HG02623 (cell line): ENCODE measurements around the gene EDNRA.

ENCODE experiments used
- ATAC-seq: cut with Tn5 transposase; IDR thresholded peaks from one replicate; pipeline ENCODE4 v1.9.1; 2021; ENCODE audit warnings: moderate library complexity; ENCODE audit not compliant: unreplicated experiment

Gene EDNRA

DNA sequence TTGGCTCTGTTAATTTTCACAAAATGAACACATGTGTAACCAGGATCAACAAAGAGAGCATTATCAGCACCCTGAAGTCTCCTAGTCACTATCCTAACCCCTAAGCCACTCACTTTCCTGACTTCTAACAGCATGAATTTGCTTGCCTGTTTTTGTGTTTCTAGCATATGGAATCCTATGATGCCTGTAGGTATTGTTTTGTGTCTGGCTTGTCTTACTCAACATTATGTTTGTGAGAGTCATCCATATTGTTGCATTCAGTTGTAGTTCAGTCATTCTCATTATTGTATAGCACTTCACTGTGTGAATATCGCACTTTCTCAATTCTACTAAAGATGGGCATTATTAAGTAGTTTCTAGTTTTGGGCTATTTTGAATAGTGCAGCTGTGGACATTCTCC is 15.6 kb downstream of the EDNRA start:
- no peak for ATAC-seq

DNA sequence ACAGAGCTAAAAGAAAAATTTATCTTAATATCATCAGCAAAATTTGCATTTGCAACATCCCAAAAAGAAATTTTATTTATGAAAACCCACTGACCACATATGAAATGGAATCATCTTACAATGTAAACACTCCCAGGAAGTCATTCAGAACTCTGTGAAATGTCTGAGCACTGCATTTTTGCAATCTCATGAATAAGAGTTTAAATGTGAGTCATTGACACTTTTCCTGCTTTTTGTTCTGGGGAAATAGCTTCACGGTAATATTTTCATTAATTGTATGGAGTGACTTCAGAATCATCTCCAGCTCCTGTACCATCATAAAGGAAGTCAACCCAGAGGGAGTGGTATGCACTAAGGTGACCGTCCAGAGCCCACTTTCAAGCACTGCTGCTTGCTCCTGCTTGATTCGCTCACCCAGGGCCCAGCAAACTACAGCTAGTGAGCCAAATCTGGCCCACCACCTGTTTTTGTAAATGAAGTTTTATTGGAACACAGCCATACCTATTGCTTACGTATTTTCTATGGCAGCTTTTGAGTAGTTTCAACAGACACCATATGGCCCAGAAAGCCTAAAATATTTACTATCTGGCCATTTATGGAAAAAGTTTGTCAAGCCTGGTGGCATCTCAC is 17.2 kb downstream of the EDNRA start:
- no peak for ATAC-seq

DNA sequence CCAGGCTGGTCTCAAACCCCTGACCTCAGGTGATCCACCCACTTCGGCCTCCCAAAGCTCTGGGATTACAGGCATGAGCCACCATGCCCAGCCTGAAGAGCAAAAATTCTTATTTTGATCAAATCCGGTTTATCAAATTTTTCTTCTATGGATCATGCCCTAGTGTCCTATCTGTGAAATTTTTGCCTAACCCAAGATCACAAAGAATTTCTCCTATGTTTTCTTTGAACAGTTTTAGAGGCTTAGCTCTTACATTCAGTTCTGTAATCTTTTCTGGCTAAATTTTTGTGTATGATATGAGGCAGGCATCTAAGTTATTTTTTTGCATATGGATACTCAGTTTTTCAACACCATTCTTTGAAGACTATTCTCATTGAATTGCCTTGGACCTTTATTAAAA is 27.4 kb downstream of the EDNRA start:
- ATAC-seq, result no peak

DNA sequence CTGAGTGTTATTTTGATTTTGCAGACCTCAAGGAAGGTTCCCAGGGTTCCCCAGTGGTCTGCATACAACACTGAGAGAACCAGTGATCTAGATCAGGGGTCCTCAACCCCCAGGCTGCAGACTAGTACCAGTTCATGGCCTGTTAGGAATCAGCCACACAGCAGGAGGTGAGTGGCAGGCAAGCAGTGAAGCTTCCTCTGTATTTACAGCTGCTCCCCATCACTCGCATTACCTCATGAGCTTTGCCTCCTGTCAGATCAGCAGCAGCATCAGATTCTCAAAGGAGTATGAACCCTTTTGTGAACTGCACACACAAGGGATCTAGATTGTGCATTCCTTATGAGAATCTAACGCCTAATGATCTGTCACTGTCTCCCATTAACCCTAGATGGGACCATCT is 28.5 kb downstream of the EDNRA start:
- no peak for ATAC-seq

DNA sequence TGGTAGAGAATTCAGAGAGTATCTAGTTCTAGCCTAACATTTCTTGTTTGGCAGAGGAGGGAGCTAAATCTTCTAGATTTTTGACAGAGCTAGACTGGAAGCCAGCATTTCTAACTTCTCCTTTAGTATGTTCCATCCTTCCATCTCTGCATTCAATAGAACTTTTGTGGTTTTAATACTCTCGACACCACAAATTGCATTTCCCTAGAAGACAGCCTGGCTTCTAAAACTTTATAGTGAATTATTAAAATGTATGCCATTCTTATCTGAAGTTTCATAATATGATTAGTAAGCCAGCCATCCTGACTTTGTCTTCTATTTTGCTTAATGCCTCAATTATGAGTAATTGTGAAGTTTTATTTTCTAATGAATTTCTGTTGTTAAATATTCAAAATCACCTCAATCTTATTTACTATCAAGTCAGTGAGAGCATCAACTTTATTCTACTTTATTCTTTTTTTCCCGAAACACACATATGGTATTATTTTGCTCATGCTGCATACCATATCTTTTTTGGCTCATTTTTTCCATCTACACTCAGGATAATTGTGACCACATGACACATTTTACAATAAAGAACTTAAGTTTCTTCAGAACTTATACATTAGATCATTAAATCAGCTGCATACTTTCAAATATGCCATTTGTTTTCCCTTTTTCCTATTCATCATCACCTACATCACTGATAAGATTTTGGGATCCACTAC is 30.2 kb downstream of the EDNRA start:
- no peak for ATAC-seq

DNA sequence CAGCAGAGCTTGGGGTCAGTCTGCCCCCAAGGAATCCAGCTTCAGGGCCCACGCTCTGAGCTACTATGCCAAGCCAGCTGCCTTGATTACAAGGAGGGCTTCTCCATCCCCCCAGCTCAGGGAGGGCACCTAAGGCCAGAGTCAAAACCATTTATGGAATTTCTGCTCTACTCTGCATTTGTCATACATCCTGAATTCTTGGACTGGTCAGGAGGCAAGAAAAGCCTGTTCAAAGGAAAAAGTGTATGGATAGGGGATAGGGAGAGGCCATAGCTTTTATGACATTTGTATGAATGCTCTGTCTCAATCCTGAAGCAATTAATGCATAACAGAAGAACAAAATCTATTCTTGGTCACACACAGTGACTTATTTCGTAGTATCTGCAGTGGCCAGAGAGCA is 32.2 kb downstream of the EDNRA start:
- no peak for ATAC-seq

DNA sequence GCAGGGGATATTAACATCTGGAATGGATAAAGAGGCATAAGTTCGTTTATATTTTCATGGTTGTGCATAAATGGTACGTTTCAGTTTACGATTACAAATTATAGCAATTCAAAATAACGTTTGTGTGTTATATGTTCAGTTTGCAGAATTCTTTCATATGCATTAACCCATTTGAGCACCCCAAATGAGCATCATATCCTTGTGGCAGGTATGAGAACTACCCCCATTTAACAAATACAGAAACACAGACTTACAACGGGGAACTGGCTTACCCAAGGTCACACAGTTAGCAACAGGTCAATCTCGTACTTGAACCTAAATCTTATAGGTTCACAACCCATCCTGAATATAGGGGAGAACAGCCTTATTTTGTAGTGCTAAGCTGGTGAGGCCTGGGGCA is 33.1 kb downstream of the EDNRA start:
- no peak for ATAC-seq

DNA sequence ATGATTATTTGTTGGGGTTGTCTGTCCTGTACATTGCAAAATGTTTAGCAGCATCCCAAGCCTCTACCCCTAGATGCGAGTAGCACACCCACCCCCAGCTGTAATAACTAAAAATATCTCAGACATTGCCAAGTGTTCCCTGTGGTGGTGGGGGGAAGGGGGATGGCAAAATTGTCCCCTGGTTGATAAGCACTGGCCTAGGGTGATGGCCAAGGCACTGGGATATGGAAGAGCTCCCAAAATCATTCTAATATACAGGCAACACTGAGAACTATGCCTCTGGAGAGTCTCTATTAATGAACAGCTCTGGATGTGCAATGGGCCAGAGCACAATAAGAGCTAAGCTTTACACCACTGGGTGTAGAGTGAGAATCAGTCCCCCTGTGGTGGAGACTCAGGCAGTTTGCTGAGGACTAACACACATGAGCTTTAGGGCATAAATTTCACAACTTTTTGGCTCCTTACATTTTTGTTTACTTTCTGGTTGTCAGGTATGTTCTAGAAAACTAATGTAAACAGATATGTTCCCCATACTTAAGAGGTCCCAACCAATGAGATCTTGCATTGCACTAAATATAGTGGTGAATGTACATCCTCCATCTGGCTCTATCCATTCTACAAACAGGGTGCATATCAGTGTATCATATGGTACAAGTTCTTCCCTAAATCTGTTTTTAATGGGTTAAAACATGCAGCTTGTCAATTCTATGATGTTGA is 34.5 kb downstream of the EDNRA start:
- no peak for ATAC-seq

DNA sequence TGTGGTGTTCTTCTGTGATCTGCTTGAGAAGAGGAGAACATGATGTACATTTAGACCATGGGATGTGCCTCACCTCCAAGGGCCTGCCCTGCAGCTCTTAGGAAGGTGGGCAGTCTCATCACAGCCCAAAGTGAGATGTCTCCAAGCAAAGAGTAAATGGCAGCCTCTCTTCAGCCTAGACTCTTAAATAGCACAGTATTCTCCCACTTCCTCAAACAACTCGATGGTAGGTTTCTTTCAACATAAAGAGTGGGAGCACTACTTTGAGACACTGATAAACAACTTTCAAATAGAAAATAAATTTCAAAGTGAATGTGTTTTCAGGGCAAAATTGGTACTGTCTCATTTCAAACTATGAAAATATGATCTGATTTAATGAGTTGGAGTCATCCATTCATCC is 35.2 kb downstream of the EDNRA start:
- no peak for ATAC-seq

DNA sequence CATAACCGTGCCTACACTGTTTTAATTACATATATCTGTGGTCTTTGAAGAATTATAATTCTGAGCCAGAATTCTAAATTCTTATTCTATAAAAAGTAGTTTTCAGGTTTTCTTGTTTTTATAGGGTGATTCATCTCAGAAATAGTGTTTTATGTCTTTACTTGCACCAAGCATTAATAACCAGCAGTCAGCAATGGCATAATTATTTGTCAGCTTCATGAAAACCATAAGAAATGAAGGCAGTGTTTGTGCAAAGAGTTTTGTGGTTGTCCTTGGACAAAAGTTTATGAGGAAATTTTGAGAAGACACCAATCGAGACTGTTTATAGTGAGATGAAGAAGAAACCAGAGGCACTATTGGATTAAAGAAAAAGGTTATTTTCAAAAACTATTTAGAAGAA is 37.2 kb downstream of the EDNRA start:
- ATAC-seq, result no peak

DNA sequence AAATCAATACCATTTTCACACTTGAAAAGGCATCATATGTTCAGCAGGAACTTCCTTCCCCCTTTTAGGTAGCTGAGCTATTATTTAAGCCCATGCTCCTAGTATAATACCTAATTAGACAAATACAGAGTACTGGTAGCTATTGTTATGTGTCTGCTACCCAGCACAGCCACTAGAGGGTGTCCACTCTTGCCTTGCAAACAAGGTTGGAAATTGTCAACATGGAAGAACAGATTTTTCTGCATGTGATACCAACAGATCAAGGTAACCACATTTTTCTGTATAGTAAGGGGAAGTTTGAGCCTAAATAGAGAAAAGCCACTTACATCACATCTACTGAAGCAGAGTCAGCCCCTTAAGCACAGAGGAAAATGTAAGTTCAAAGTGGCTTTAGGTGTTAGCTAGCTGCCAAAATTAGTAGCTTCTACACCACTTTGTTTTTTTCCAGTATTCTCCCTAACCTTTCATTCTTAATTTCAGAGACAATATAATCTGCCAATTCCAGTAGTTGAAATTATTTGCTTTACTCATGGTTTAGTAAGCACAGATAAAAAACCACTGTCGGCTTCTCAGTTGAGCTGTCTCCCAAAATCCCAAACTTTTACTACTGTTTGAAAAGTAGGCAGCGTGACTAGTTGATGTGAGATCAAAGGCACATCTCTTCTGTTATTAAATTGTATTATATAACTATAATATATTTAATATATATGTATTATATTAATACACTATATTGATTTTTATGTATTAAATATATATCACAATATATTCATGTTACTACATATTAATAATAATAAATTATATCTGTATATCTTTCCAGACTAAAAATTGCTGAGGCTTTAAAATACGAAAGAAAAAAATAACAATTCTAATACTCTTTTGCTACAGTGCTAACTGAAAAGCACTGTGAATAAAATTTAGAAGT is 38.2 kb downstream of the EDNRA start:
- ATAC-seq, result peak; percentile 98

DNA sequence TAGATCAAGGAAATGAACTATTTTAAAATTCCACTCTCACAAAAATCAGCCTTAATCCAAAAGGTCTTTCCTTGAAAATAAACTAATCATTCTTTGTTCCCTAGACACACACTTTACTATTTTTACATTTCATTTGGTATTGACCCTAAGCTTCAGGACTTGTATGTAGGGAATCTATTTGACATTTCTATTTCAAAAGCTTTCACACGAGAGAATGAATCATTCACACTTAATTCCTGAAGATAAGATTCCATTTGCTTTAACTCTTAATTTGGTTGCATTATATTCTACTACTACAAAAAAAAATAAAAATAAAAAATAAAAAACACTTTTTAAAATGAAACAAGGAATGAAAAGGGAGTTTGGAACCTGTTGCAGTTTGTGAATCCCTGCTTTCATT is 43.7 kb downstream of the EDNRA start:
- ATAC-seq, result no peak

DNA sequence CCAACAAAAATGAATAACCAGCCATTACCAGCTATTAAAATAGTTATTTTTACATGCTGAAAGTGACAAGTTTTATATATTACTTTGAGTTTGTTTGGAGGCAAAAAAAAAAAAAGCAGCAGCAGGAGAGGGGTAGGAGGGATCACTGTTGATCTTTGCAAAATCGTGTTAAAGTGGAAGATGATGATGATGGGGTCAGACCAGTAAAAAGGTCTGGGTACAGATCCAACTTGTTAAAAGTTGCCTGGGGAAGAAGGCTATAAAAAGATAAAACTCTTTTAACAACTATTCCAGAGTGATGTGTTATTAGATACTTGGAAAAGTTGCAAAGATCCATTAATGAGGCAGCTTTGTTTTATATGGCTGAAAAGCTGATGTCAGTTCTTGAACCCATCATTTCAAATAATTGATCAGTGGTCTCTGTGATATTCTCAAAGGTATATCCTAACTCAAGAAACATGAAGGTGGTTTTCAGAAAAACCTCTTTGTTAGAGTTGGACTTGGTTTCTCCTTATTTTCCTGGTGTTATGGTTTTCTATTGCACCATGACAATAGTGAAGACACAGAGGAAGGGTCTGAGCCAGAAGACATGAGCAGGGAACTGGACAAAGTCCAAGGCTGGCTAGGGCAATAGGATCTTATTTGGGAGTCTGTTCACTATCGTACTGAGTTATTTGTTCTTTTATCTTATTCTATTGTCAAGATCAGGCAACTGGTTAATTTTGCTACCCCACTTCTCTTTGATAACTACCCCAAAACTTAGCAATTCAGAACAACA is 44.8 kb downstream of the EDNRA start:
- no peak for ATAC-seq

DNA sequence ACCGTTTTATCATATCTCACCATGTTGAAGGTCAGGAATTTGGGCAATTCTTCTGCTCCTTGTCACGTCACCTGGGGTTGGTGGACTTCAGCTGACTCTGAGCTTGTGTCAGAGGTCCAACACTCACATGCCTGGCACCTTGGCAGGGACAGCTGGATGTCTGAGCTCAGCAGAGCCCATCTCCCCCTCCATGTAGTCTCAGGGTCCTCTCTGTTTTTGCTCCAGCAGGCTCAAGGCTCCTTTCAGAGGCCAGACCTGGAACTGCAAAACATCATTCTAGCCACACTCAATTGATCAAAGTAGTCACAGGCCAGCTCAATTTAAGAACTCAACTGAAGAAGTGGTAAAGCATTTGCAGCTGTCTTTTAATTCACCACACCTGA is 45.4 kb downstream of the EDNRA start:
- ATAC-seq, result no peak

DNA sequence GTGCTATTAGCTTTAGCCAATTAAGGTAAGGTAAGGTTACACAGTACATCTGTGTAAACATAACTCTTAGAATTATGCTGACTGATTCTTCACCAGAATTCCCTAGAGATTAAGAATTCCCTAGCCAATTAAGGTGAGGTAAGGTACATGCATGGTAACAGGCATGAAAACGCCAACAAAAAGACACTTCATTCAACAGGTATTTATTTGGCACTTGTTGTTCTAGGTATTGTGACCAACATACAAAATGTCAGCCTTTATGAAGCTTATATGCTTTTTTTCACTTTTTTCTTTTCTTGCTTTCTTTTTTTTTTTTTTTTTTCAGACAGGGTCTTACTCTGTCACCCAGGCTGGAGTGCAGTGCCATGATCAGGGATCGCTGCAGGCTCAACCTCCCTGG is 47.2 kb downstream of the EDNRA start:
- no peak for ATAC-seq

DNA sequence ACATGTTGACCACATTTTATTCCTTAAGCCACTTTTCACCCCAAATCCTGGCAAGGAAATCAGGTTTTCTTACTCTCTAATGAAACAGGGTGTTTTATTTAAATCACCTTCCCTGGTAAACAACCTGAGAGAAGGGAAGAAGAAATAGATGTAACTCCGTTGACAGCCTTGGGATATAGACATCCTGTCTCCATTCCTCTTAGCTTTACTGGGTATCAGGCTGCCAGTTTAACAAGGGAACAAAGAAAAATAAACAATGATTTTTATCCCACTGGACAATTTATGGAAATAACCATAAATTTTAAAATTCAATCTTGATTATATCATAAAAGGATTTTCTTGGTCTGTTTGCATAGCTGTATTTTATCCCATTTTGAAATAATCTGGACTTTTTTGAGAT is 49.2 kb downstream of the EDNRA start:
- ATAC-seq, result no peak

DNA sequence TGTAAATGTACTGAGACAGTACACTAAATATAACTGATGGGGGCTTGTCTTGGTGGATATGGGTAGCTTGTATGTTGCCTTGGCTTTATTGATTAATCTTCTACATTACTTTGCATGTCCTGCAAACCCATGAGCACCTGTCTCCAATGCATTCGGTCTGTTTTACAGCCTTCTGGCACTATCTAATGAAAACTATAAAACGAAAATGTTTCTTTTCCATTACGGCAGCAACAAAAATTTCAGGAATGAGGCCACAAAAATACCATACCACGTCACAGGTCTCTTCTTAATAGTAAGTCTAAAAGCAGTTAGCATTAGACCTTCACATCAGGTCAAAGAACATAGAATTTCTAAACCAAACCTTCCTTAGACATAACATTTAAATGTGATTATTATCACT is 49.8 kb downstream of the EDNRA start:
- no peak for ATAC-seq

DNA sequence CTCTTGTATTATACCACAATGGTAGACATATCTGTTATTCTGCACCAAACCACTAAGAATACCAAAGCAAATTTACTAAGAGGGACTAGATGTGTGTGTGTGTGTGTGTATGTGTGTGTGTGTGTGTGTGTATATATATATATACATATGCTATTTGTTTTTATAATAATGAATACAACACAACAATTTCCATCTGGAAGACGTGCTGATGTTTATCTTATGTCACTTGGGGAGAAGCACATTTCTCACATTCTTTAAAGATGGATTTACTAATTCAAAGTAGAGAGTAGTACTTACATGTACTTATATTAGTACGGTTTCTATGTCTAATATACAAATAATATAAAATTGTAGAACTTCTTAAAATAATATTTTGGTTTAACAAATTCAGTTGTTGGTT is 52.0 kb downstream of the EDNRA start:
- ATAC-seq, result no peak

DNA sequence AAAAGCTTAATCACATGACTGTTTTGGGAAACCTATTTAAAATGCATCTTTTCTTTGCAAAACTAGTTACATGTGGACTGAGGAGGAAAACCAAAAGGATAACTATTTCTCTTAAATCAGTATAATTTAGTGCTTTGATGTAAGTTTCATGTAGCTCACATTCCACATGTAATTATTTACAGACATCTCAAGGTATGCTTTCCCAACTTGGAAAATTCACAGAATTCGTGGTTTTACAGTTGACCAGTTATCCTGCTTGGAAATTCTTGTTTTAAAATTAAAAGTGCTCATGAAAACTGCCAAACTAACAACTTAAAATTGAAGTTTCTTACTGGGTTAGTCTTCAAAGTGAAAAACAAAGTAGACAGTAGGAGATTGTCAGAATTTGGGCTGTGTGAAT is 52.4 kb downstream of the EDNRA start:
- no peak for ATAC-seq

DNA sequence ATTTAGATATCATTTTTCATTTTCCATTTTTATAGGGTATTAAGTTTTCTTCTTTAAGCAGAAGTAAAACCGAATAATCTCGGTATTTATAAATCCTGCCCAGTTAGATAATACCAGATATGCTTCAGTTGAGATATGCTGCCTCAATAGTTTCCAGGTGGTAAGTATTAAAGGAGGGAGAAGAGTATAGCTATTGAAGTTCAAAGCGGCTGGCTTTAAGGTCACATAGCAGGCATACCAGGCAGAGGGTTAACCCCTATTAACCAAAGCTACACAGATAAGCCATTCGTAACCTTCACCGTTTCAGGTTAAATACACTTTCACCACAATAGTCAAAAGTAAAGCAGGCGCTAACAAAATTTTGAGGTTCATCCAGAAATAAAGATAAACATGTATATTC is 54.2 kb downstream of the EDNRA start:
- no peak for ATAC-seq

DNA sequence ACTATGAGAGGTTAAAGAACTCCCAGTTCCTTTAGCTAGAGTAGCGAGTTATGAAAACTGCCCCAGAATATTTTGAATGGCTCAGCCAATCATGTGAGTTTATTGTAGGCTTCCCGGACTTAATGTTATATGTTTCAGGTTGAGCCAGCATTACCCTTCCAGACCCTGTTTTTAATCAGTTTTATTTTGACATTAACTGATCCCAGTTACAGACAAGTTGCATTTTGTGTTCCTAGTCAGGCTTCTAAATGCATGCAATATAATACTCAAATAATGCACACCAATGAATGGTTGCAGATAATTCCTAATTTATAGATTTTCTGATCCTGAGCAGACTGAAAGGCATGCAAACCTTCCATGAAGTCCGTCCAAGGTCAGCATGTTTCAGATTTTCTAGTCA is 57.8 kb downstream of the EDNRA start:
- ATAC-seq, result no peak
